Lower lobe of right lung (tissue), 2 donors: ENCODE measurements around the gene MAP4K3. TPM values are rescaled to one million over a fixed set of nuclear protein-coding genes. Genes with fewer than 3 reads are reported as not detected.

Experiments used
- ATAC-seq, 2 donors: fragments of 200-7000 bp; cut with Tn5 transposase; one replicate each; pipeline ENCODE4 v1.9.1; 2020 to 2022; ENCODE audit warnings: mild to moderate bottlenecking in 2 of 2, moderate library complexity in 2 of 2
- DNase-seq: peaks from one replicate; pipeline ENCODE4 v3.0.0-alpha.2; 2020
- H3K27ac ChIP-seq: fragments of 200-600 bp; one replicate; pipeline ENCODE4 v1.8.0; 2022
- H3K27me3 ChIP-seq: fragments of 200-600 bp; one replicate; pipeline ENCODE4 v1.8.0; 2022; ENCODE audit warnings: low read depth
- H3K36me3 ChIP-seq: fragments of 200-600 bp; one replicate; pipeline ENCODE4 v1.8.0; 2022; ENCODE audit warnings: mild to moderate bottlenecking
- H3K4me1 ChIP-seq: fragments of 200-600 bp; one replicate; pipeline ENCODE4 v1.8.0; 2022
- H3K4me3 ChIP-seq: fragments of 200-600 bp; one replicate; pipeline ENCODE4 v1.8.0; 2022; ENCODE audit warnings: mild to moderate bottlenecking
- H3K9me3 ChIP-seq: fragments of 200-600 bp; one replicate; pipeline ENCODE4 v1.8.0; 2022
- CTCF ChIP-seq: fragments of 200-600 bp; IDR thresholded peaks from one replicate; pipeline ENCODE4 v1.8.0; 2022; ENCODE audit warnings: antibody characterized with exemption, mild to moderate bottlenecking
- intact Hi-C: fragments of 100-400 bp; cut with DNase I; formaldehyde crosslinking; loops from one replicate; pipeline ENCODE4 v1.11.0; 2022
- total RNA-seq: library from RNA; stranded (reverse); fragmentation: NEBNext Ultra II Directional; extraction: Animal tissue kit (Norgen Biotek cat#: 25700); gene quantifications from one replicate; pipeline ENCODE4 v1.2.1, GENCODE V29; 2021
- donor health status: DM: no; HTN: yes; CAD: no; lungs with severe emphysema.

MAP4K3 gene
- total RNA-seq, 1 donor from 2014 or later: 42.9 TPM

GRCh38 chr2:39455826-39456225, 18.7 kb upstream of the MAP4K3 start:
- Histone ChIP-seq H3K4me3 (no peak overlapping the region), H3K9me3 (no peaks in the 10 kb centered on the region), H3K27me3 (no peaks in the 10 kb centered on the region), H3K4me1 (no peaks in the 10 kb centered on the region), H3K27ac (no peak overlapping the region), H3K36me3 (peaks cover 7% of the 10 kb centered on the region)
- intact Hi-C loops: no loop called here
- TF ChIP-seq CTCF: no peak
- no peak for ATAC-seq
- DNase-seq: no peak

- intact Hi-C loops: no loop called here
Measured at GRCh38 chr2:39452396-39452795, 15.3 kb upstream of the MAP4K3 start.

GRCh38 chr2:39451954-39452353, 14.9 kb upstream of the MAP4K3 start:
- DNase-seq: no peak
- TF ChIP-seq CTCF: no peak
- Histone ChIP-seq H3K9me3 (no peaks in the 10 kb centered on the region), H3K27ac (no peak overlapping the region), H3K4me3 (no peak overlapping the region), H3K4me1 (no peaks in the 10 kb centered on the region), H3K36me3 (peaks cover 7% of the 10 kb centered on the region), H3K27me3 (no peaks in the 10 kb centered on the region)
- ATAC-seq: no peak
- intact Hi-C loops: no loop called here

More at GRCh38 chr2:39452396-39452795, 15.3 kb upstream of the MAP4K3 start:
- Histone ChIP-seq H3K9me3 (no peaks in the 10 kb centered on the region), H3K36me3 (peaks cover 7% of the 10 kb centered on the region), H3K27me3 (no peaks in the 10 kb centered on the region), H3K27ac (no peak overlapping the region), H3K4me1 (no peaks in the 10 kb centered on the region), H3K4me3 (no peak overlapping the region)
- ATAC-seq: no peak
- TF ChIP-seq CTCF: no peak
- DNase-seq: no peak

GRCh38 chr2:39448169-39448502, 11.1 kb upstream of the MAP4K3 start:
- ATAC-seq: no peak
- H3K4me3 ChIP-seq: no peak overlapping the region

GRCh38 chr2:39447266-39448168, 10.4 kb upstream of the MAP4K3 start:
- H3K4me3 ChIP-seq: no peak overlapping the region
- ATAC-seq: no peak

More at GRCh38 chr2:39448169-39448502, 11.1 kb upstream of the MAP4K3 start:
- DNase-seq: no peak
- Histone ChIP-seq H3K27ac (no peak overlapping the region), H3K27me3 (no peaks in the 10 kb centered on the region), H3K4me1 (no peaks in the 10 kb centered on the region), H3K36me3 (no peaks in the 10 kb centered on the region), H3K9me3 (no peaks in the 10 kb centered on the region)
- intact Hi-C loops: no loop called here
- no peak for TF ChIP-seq CTCF

More at GRCh38 chr2:39447266-39448168, 10.4 kb upstream of the MAP4K3 start:
- Histone ChIP-seq H3K27me3 (no peaks in the 10 kb centered on the region), H3K36me3 (no peaks in the 10 kb centered on the region), H3K27ac (no peak overlapping the region), H3K4me1 (no peaks in the 10 kb centered on the region), H3K9me3 (no peaks in the 10 kb centered on the region)
- intact Hi-C loops: no loop called here
- no peak for DNase-seq
- TF ChIP-seq CTCF: no peak
